ENCODE results near the gene CFAP299.

Gene CFAP299

GRCh38 chr4:80365928-80366327 lies 30.4 kb downstream of the CFAP299 start:
- no peak overlapping the region for H3K4me3 ChIP-seq (replicated peaks; ENCODE audit: low read depth, low read length)
- TF ChIP-seq CTCF (IDR thresholded peaks at IDR 0.05; ENCODE audit: low read depth, low read length, missing control alignments), result peak; percentile 70
- DNase-seq (ENCODE audit: extremely low read depth, low read depth), result peak; percentile 60

GRCh38 chr4:80367737-80368136 lies 32.2 kb downstream of the CFAP299 start:
- peak; percentile 2 for DNase-seq (ENCODE audit: extremely low read depth, low read depth)
- no peak overlapping the region for H3K4me3 ChIP-seq (replicated peaks; ENCODE audit: low read depth, low read length)
- no peak for TF ChIP-seq CTCF (IDR thresholded peaks at IDR 0.05; ENCODE audit: low read depth, low read length, missing control alignments)

DNA sequence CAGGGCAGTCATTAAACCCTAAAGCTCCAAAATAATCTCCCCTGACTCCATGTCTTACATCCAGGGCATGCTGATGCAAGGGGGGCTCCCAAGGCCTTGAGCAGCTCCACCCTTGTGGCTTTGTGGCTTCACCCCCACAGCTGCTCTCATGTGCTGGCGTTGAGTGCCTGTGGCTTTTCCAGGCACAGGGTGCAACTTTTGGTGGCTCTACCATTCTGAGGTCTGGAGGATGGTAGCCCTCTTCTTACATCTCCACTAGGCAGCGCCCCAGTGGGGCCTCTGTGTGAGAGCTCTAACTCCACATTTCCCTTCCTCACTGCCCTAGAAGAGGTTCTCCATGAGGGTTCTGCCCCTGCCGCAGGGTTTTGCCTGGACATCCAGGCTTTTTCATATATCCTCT lies 35.1 kb downstream of the CFAP299 start:
- DNase-seq (ENCODE audit: extremely low read depth, low read depth), result no peak
- no peak overlapping the region for H3K4me3 ChIP-seq (replicated peaks; ENCODE audit: low read depth, low read length)
- TF ChIP-seq CTCF (IDR thresholded peaks at IDR 0.05; ENCODE audit: low read depth, low read length, missing control alignments), result no peak

DNA sequence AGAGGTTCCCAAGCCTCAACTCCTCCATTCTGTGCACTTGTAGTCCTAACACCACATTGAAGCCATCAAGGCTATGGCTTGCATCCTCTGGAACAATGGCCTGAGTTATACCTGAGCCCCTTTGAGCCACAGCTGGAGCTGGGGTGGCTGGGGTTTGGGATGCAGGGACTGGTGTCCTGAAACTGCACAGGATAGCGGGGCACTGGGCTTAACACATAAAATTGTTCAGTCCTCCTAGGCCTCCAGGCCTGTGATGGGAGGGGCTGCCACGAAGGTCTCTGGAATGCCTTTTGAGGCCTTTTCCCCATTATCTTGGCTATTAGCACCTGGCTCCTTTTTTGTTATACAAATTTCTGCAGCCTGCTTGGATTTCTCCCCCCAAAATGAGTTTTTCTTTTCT lies 35.5 kb downstream of the CFAP299 start:
- no peak overlapping the region for H3K4me3 ChIP-seq (replicated peaks; ENCODE audit: low read depth, low read length)
- DNase-seq (ENCODE audit: extremely low read depth, low read depth), result no peak
- no peak for TF ChIP-seq CTCF (IDR thresholded peaks at IDR 0.05; ENCODE audit: low read depth, low read length, missing control alignments)

GRCh38 chr4:80374180-80374579 lies 38.6 kb downstream of the CFAP299 start:
- no peak for DNase-seq (ENCODE audit: extremely low read depth, low read depth)
- no peak for TF ChIP-seq CTCF (IDR thresholded peaks at IDR 0.05; ENCODE audit: low read depth, low read length, missing control alignments)
- H3K4me3 ChIP-seq (replicated peaks; ENCODE audit: low read depth, low read length), result no peak overlapping the region

DNA sequence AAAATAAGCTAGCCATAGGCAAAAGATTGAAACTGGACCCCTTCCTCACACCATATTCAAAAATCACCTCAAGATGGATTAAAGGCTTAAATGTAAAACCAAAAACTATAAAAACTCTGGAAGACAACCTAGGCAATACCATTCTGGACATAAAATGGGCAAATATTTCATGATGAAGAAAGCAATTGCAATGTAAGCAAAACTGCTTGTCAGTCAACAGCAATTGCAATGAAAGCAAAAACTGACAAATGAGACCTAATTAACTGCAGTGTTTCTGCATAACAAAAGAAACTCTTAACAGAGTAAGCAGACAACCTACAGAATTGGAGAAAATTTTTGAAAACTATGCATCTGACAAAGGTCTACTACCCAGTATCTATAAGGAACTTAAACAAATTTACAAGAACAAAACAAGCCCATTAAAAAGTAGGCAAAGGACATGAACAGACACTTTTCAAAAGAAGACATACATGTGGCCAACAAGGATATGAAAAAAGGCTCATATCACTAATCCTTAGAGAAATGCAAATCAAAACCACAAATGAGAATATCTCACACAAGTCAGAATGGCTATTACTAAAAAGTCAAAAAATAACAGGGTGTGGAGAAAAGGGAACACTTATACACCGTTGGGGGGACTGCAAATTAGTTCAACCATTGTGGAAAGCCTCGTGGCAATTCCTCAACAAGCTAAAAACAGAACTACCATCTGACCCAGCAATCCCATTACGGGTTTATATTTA lies 46.7 kb downstream of the CFAP299 start:
- no peak for TF ChIP-seq CTCF (IDR thresholded peaks at IDR 0.05; ENCODE audit: low read depth, low read length, missing control alignments)
- H3K4me3 ChIP-seq (replicated peaks; ENCODE audit: low read depth, low read length), result no peak overlapping the region
- no peak for DNase-seq (ENCODE audit: extremely low read depth, low read depth)

Measured in HFF-Myc (cell line).